HPDE6-E6E7 (cell line): ENCODE measurements around the gene OAS2.
A peak's percentile ranks its signal among the peaks of the same experiment; 100 is the strongest.

Source experiments
- DNase-seq: peaks from one replicate; pipeline ENCODE4 v3.0.0; 2011; ENCODE audit warnings: missing footprints; ENCODE audit errors: extremely low spot score

The OAS2 gene

DNA sequence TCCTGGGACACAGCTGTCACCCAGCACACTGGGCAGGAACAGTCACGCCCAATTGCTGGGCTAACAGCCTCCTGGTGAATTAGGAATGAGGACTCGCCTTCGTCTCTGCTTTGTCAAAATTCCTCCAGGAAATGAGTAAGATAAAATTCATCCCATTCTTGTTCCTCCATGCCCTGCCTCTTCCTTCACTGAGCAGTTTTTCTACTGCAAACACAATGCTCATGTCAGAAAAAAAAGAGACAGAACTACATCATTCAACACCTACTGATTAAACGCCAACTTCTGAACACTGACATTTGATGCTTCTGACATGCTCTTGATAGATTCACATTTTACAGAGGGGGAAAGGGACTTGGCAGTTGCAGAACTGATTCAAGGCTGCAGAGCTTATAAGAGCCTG lies 40.7 kb downstream of the OAS2 start:
- peak; percentile 38 for DNase-seq

DNA sequence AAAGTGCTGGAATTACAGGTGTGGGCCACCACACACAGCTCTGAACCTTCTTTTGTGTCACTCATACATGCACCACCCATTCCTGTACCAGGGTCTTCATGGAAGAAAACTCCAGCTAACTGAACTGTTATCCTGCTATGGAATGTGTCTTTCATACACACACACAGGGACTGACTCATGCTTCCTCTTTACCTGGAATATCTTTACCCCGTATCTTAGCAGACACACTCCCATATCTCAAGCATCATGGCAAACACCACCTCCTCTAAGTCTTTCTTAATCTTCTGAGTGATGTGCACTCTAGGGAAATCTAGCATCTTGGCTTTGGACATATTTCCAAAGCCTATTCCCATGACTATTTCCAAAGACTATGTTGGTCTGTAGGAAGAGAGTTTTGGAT lies 43.2 kb downstream of the OAS2 start:
- DNase-seq: no peak

DNA sequence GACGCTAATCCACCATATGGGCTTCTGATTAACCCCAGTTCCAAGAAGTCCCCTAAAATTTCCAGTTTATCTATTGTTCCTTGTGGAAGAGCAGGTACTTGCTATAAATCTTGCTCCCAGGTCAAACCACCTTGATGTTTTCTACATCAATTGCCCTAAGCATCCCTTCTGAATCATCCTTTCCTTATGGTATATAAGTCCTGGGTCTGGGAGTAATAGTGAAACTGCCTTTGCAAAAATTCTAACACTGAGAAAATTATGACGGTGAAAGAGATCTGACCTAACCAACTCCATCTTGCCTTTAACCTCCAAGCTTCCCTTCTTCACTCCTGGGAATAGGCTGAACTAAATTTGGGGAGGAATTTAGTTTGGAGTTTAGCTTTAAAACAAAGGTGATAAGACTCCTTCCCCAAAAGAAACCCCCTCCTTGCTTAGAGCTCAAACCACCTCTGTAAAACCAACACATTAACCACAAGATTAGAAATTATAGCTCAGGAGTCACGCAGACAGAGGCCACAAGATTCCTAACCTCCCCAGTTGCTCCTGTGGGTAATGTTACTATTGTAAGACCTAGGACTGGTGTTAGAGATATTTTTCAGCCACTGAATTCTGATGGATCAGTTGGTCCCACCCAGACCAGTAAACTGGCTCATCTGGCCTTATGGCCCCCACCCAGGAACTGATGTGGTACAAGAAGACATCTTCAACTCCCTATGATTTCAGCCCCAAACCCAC lies 44.4 kb downstream of the OAS2 start:
- no peak for DNase-seq

DNA sequence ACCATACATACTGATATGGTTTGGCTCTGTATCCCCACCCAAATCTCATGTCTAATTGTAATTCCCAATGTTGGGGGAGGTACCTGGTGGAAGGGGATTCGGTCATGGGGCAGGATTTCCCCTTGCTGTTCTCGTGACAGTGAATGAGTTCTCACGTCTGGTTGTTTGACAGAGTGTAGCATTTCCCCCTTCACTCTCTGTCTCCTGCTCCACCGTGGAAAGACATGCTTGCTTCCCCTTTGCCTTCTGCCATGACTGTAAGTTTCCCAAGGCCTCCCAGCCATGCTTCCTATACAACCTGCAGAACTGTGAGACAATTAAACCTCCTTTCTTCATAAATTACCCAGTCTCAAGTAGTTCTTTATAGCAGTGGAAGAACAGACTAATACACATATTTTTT lies 49.4 kb downstream of the OAS2 start:
- no peak for DNase-seq

DNA sequence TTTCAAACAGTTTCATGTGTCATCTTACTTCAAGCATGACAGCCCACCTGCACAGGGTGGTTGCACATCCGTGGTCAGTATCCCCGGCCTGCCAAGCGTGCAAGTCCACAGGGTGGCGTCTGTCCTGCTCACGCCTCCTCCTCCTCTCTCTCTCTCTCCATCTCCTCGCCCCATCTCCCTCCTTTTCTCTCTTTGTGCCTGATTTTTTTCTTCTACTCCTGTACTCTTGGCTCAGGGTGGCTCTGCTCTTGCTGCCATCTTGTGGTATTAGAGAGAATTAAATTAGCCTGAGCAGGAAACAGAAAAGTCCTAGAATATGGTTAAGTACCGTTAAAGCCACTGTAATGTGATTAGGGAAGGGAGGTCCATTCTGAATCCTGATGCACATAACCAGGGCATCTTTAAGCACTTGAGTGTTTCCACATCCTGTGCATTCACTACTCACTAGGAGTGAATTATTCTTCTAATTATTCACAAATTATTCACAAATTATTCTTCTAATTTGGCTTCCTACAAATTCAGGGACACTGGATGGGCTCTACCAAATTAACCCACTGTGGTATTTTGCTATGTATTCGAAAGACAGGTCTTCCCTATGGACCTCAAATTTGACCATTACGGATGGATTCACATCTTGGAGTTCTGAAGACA lies 52.7 kb downstream of the OAS2 start:
- DNase-seq: peak; percentile 70

DNA sequence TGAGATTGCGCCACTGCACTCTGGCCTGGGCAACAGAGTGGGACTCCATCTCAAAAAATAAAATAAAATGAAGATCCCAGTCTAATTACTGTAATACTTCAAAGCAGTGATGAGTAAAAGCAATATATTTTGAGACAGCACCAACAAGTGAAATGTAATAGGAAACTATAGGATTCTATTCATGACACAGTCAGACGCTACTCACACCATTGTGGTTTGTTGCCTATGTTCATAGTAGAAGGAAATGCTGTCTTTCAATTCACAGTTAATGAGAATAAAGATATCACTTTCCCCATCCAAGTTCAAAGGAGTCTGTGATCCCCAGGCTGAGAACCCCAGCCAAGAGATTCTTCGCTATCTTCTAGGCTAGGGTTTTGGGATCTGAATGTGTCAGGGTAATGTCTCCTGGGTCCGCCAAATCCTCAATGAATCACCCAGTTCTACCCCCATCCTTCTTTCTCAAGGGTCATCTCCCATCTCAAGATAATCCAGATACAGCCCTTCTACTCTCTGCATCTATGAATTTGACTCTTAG lies 61.7 kb downstream of the OAS2 start:
- DNase-seq: no peak

DNA sequence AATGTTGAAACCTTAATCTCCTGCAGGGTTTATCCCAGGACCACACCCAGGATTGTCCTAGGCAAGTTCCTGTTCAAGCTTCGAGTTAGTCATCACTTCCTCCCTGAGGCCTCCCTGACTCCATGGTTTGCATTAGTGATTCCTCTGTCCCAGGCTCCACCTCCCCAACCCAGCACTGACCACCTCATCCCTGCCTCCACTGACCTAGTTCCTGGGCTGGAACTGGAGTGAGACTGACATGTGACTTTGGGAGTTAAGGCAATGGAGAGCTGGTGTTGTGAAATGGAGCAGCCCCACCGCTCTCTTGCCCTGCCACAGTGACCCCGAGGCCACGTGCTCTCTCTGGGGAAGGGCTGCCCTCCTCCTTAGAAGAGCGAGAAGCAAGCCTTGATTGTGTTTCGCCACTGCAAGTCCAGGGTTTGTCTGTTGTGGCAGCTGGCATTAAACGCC lies 62.4 kb downstream of the OAS2 start:
- peak; percentile 94 for DNase-seq

DNA sequence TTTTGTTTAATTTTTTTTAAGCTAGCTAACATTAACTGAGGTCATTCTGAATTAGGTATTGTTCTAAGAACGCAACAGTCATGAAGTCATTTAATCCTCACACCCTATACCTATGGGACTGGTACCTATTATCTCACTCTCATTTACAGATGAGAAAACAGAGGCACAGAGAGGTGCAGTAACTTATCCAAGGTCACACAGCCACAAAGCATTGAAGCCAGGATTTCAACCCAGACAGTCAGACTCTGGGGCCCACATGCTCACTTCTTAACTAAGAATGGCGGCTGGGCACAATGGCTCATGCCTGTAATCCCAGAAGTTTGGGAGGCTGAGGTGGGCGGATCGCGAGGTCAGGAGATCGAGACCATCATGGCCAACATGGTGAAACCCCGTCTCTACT lies 63.2 kb downstream of the OAS2 start:
- DNase-seq: no peak

DNA sequence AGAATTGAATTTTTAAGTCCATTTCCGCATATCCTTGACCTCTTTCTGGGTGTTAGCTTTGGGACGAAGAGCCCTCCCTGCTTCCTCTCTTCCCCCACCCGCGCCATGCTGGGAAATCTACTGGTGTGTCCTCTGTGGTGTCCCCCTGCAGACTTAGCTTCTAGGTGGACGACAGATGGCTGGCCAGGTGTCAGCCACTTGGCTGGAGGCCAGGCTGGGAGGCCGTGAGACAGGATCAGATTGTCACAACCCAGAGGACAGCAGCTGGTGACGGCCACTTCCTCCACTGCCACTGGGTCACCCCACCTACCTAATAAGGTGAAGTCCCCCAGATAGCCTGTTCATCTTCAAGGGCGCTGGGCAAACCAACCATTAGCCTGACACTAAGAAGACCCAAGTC lies 64.9 kb downstream of the OAS2 start:
- DNase-seq: no peak

DNA sequence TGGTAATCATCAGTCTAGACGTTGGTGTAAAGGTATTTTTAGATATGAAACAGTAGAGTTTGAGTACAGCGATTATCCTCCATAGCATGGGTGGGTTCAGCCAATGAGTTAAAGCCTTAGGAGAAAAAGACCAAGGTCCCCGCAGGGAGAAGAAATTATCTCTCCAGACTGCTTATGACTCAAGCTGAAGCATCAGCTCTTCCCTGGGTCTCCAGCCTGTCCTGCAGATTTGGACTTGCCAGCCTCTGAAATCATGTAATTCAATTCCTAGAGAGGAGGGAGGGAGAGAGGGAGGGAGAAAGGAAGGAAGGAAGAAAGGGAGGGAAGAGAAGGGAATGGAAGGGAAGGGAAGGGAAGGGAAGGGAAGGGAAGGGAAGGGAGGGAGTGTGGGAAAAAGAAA lies 66.2 kb downstream of the OAS2 start:
- no peak for DNase-seq

DNA sequence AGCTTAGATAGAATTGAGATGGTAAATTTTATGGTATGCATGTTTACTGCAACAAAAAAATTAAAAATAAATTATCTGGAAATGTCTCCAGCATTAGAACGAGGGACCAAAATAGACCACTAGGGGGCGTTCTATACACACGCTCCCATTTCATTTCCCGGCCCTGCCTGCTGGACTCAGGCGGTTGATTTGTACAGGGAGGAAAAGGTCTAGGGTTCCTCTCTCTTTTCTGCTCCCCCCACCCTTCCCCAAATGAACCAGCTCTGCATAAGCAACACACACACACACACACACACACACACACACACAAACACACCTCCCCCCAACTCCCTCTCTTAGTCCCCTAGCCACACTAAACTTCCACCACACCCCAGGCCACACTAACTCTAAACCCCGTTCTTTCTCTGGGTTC lies 70.4 kb downstream of the OAS2 start:
- peak; percentile 78 for DNase-seq

DNA sequence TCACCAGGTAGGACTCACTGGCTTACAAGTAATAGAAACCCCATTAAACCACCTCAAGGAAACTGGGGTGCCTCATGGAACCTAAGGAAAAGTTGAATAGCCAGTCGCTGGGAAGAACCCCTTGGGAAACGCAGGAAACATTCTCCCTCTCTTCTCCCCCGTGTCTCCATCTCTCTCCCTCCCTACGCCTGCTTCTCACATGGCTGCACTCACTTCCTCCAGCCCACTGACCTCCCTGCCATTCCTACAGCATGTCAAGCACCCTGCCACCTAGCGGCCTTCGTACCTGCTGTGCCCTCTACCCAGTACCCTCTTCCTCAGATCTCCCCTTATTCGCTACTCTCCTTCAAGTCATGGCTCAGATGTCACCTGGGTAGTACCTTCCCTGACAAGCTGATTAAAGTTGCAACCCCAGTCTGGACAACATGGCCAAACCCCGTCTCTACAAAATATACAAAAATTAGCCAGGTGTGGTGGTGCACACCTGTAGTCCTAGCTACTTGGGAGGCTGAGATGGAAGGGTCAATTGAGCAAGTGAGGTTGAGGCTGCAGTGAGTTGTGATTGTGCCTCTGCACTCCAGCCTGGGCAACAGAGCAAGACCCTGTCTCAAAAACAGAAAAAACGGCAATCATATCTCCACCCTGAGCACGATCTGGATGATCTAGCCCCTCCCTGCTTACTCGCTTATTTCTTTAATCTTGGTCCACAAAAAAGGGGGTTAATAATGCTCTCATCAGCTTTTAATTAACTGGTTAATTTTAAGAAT lies 71.8 kb downstream of the OAS2 start:
- no peak for DNase-seq

DNA sequence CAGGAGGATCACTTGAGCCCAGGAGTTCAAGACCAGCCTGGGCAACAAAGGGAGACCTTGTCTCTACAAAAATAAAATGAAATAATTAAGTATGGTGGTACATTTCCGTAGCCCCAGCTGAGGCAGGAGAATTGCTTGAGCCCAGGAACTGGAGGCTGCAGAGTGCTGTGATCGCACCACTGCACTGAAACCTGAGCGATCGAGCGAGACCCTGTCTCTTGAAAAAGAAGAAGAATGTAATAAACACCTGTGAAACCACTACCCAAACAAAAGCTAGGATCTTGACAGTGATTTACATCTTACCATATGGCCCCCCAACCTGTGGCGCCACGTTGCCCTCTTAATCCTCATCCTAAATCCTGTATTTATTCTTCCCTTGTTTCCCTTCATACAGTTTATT lies 72.5 kb downstream of the OAS2 start:
- no peak for DNase-seq

DNA sequence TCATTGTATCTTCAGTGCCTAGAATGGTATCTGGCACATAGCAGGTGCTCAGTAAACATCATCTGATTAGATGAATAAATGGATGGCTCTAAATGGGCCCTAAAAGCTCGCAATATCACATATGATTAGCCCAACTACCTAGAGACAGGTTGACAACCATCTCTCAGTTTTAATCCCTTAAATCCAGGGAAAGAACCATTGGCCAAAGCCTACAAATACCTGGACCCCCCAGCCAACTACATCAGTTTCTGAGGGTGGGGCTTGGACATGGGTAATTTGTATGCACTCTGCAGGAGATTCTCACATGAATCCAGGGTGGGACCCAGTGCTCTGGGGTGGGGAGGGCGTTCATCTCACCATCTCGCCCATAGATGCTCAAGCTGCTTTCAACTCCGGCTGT lies 73.4 kb downstream of the OAS2 start:
- no peak for DNase-seq

DNA sequence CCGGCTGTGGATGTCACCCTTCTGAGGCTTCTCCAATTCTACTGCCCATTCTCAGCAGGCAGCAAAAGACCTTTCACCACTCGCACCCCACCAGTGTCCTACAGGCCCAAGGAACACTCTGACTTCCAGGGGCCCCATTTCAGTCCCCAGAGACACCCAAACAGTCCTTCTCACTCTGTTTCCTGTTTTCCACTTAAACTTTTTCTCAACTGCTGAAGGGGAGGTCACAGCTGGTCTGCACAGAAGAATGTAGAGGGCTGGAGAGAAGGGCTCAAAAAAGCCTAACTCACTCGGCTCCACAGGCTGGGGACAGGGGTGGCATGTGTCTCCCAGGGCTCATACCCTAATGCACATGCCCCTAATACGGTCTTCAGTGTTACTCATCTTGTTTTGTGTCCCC lies 74.0 kb downstream of the OAS2 start:
- DNase-seq: no peak

DNA sequence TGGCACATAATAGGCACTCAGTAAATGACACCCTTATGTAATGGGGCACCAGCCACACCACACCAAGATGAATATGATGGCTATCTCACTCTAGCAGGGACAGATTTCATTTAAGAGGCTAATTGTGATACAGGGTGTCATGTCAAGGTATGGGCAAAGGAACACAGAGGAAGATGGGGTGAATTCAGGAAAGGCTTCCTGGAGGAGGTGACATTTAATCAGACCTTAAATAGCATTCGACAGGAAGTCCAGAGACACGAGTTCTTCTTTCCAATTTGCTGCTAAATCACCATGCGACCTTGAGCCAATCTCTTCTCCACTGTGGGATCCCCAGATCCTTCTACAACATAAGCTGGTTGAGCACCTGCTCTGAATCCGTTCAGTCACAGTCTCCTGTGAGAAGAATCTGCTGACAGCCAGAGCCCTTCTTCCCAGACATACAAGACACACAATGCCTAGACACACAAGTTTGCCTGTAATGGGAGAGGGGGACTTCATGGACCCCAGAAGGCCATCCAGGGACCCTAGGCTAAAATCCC lies 76.7 kb downstream of the OAS2 start:
- DNase-seq: no peak

DNA sequence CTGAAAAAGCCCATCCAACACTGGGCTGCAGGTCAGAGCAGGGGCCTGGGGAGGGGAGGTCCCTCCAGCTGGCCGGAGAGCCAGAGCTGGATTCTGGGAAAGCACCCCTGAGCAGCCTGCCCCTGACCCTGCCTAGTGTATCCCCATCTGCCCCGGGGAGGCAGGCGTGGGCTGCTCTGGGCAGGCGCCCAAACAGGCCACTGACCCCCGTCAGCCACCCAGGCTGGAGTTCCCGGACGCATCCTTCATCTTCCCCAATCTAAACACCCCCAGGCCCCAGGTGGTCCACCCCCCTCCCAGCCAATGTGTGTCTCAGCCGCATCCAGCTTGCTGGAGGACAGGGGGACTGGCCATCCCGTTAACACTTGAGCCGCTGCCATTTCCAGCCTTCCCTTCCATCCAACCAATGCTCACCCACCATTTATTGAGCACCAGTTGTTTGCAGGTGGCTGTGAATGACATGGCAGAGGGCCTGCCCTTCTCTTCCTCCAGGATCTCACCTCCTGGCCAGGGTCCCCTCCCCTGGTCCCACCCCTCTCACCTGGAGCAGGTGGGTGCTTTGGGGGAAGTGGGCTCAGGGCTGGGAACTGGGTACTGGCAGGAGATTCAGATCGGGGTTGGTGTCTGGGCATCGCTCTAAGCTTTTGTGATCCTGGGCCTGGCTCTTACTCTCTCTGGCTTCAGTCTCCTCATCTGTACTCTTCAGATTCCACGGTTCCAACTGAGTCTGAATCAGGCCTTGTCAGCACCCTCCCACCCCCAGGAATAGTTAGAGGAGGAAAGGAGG lies 77.5 kb downstream of the OAS2 start:
- DNase-seq: no peak

DNA sequence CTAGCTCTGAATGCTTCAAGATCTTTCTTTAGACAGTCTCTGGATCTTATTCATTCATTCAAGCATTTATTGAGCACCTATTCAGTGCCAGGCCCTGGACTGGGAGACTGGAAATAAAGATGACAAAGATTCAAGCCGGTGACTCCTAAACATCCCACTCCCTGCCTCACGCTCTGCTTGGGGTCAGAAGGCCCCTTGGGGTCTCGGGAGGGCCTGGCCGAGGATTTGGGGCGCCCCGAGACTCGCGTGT lies 78.0 kb downstream of the OAS2 start:
- DNase-seq: no peak

DNA sequence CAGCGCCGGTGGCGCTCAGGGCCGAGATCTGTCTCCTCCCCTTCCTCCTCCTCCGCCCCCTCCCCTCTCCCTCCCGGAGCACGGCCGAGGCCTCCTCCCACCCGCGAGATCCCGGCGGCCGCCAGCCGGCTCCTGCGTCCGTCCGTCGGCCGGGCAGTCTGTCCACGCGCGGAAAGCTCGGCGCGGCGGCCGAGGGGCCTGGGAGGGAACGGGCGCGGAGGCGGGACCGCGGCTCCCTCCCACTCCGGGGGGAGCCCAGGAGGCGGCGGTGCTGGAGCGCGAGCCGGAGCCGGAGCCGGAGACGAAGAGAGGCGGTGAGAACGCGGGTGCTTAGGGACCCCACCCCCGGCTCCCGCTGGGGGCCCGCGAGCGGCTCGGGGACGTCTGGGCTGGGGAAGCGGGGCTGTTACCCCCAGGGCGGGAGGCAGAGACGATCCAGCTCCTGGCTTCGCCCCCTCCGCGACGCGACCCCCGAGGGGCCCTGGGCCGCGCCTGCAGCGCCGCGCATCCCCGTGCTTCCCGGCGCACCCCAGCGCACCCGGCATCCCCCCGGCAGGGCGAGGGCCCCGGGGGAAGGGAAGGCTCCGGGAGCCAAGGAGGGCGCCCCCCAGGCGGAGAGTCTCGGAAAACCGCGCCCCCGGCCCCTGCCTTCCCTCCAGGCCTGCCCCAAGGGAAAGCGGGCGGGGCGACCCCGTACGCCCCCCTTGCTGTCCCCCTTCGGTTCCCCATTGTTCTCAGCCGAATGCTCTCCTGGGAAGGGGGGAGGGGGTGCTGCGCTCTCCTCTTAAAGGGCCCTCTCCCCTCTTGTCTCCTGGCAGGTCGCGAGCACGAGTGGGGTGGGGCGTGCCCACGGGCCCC lies 78.5 kb downstream of the OAS2 start, which contains the start of gene DTX1:
Gene DTX1 (plus strand): TSS at position 100 of the 858 bp plus-strand sequence. CDS start 1,463 bp downstream, outside the sequence.
- DNase-seq: no peak

DNA sequence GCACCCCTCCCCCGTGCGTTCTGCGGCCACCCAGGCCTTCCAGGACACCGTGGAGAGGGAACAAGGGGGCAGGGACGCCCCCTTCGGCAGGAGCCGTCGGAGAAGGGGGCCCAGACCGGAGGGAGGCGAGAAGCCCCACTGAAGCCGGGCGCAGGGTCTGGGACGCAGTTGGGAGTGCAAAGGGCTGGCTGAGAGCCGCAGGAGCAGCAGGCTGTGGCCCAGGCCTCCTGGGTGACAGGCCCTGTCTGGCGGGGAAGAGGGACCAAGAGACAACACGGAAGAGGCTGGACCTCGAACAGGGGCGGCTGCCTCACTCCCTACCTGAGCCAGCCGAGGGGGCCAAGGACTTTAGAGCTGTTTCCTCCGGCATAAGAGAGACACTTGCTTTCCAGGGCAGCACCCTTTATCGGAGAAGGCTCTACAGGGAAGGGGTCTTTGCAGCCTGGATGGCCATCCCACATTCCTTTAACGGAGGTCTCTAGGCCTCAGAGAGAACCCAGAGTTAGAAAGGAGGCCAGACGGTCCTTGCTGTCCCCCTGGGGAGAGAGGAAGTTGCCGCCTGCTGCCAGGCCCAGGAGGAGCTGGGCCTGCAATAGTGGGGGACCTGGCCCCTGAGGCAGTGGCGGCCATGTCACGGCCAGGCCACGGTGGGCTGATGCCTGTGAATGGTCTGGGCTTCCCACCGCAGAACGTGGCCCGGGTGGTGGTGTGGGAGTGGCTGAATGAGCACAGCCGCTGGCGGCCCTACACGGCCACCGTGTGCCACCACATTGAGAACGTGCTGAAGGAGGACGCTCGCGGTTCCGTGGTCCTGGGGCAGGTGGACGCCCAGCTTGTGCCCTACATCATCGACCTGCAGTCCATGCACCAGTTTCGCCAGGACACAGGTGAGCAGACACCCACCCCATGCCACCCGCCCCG lies 79.5 kb downstream of the OAS2 start:
- DNase-seq: no peak
